ENCODE measurements around the gene KIR3DL2. TPM values are rescaled to one million over a fixed set of nuclear protein-coding genes. Genes with fewer than 3 reads are reported as not detected.
"Not testable (repeated sequence)": the region's sequence is repeated elsewhere in the genome, so short reads cannot be mapped to it uniquely, and the experiment has no call there.

The KIR3DL2 gene
- total RNA-seq, 1 donor from 2014 or later, result not detected

DNA sequence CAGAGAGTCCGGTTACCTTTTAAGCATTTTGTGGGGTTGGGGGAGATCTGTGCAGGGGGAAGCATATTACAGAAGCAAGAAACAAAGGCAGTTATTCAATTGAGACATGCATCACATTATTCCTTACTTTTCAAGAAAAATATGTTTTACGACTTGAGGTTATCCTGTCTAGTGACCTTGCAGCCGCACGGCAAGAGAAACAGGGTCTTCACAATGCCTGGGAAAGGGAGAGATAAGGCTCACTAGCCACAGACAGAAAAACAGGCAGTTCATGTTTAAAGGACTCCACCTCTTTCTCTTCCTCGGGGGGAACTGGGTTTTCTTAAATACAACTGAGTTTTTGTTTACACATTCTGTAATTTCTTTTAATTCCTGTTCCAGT lies 55.2 kb downstream of the KIR3DL2 start:
- Mint-ChIP-seq H3K27ac (ENCODE audit: unreplicated experiment) (no peak overlapping the region), H3K4me3 (ENCODE audit: unreplicated experiment) (no peak overlapping the region), H3K36me3 (ENCODE audit: low read depth, unreplicated experiment) (no peaks in the 10 kb centered on the region), H3K4me1 (ENCODE audit: unreplicated experiment) (no peaks in the 10 kb centered on the region), H3K27me3 (ENCODE audit: unreplicated experiment) (no peaks in the 10 kb centered on the region), H3K9me3 (ENCODE audit: unreplicated experiment) (no peaks in the 10 kb centered on the region)
- DNase-seq (ENCODE audit: low spot score), result no peak
- TF ChIP-seq, protein P1, sequence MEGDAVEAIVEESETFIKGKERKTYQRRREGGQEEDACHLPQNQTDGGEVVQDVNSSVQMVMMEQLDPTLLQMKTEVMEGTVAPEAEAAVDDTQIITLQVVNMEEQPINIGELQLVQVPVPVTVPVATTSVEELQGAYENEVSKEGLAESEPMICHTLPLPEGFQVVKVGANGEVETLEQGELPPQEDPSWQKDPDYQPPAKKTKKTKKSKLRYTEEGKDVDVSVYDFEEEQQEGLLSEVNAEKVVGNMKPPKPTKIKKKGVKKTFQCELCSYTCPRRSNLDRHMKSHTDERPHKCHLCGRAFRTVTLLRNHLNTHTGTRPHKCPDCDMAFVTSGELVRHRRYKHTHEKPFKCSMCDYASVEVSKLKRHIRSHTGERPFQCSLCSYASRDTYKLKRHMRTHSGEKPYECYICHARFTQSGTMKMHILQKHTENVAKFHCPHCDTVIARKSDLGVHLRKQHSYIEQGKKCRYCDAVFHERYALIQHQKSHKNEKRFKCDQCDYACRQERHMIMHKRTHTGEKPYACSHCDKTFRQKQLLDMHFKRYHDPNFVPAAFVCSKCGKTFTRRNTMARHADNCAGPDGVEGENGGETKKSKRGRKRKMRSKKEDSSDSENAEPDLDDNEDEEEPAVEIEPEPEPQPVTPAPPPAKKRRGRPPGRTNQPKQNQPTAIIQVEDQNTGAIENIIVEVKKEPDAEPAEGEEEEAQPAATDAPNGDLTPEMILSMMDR (IDR thresholded peaks at IDR 0.05; ENCODE audit: unreplicated experiment), result no peak

DNA sequence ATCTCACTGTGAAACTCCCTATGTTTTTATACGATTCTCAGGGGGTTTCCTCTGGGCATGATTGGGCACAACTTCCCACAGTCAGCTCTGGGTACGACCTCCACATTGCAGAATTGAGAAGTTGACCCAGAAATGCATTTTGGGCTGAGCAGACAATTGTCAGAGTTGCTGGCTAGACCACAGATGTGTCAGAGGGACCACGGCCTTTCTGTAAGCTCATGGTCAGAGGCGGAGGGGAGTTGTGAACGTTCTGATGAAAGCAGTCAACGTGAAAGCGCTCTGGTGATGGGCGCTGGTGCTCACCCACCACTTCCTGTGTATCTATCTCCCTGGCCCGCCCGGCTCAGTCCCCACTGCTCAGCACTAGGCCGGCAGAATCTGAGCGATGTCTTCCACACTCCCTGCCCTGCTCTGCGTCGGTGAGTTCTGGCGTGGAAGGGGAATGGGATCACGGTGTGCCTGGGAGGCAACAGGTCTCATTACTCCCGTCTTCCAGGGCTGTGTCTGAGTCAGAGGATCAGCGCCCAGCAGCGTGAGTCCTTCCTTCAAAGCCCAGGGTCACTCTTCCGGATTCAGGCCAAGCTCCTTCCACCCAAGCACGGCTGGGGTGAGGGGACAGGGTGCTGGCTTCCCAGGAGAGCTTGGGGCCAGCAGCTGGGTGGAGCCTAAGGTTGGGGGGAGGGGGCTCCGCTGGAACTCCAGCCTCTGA lies 55.7 kb downstream of the KIR3DL2 start, which contains the start of gene NCR1:
Gene NCR1, plus strand, starts transcription at position 346 of the 709 bp plus-strand sequence. Its CDS starts 40 bp downstream, at position 386.
- TF ChIP-seq, protein P1 (IDR thresholded peaks at IDR 0.05; ENCODE audit: unreplicated experiment), result no peak
- Mint-ChIP-seq H3K36me3 (ENCODE audit: low read depth, unreplicated experiment) (no peaks in the 10 kb centered on the region), H3K9me3 (ENCODE audit: unreplicated experiment) (no peaks in the 10 kb centered on the region), H3K27ac (ENCODE audit: unreplicated experiment) (no peak within 1 kb of the TSS), H3K4me1 (ENCODE audit: unreplicated experiment) (no peaks in the 10 kb centered on the region), H3K27me3 (ENCODE audit: unreplicated experiment) (no peaks in the 10 kb centered on the region), H3K4me3 (ENCODE audit: unreplicated experiment) (no peak within 1 kb of the TSS)
- DNase-seq (ENCODE audit: low spot score), result no peak

DNA sequence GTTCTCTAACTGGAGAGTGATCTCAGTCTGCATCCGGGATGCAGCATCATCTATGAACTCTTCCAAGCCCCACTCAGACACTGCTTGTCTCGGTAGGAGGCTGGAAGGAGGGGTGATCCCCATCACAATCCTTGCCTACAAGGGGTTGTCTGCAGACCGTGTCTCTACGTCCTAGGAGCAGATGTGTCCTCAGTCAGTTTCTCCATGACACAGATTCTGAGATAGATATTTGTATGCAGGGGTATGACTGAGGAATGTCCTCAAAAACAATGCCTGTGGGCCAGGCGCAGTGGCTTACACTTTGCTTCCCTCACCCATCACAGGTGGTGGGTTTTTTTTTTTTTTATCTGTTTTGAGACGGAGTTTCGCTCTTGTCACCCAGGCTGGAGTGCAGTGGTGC lies 56.6 kb downstream of the KIR3DL2 start:
- no peak overlapping the region for H3K27ac Mint-ChIP-seq (ENCODE audit: unreplicated experiment)
- TF ChIP-seq, protein P1 (IDR thresholded peaks at IDR 0.05; ENCODE audit: unreplicated experiment), result no peak
- H3K4me1 Mint-ChIP-seq (ENCODE audit: unreplicated experiment), result no peaks in the 10 kb centered on the region
- H3K9me3 Mint-ChIP-seq (ENCODE audit: unreplicated experiment), result no peaks in the 10 kb centered on the region
- no peak overlapping the region for H3K4me3 Mint-ChIP-seq (ENCODE audit: unreplicated experiment)
- no peak for DNase-seq (ENCODE audit: low spot score)
- no peaks in the 10 kb centered on the region for H3K27me3 Mint-ChIP-seq (ENCODE audit: unreplicated experiment)
- no peaks in the 10 kb centered on the region for H3K36me3 Mint-ChIP-seq (ENCODE audit: low read depth, unreplicated experiment)

DNA sequence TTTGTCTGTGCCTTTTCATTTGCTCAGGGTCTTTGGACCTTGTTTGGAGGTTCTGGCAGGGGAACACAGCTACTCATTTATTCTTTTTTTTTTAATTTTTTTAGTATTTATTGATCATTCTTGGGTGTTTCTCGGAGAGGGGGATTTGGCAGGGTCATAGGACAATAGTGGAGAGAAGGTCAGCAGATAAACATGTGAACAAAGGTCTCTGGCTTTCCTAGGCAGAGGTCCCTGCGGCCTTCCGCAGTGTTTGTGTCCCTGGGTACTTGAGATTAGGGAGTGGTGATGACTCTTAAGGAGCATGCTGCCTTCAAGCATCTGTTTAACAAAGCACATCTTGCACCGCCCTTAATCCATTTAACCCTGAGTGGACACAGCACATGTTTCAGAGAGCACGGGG lies 57.7 kb downstream of the KIR3DL2 start:
- H3K27me3 Mint-ChIP-seq (ENCODE audit: unreplicated experiment); H3K27ac Mint-ChIP-seq (ENCODE audit: unreplicated experiment); H3K36me3 Mint-ChIP-seq (ENCODE audit: low read depth, unreplicated experiment); H3K4me3 Mint-ChIP-seq (ENCODE audit: unreplicated experiment); DNase-seq (ENCODE audit: low spot score); H3K4me1 Mint-ChIP-seq (ENCODE audit: unreplicated experiment); H3K9me3 Mint-ChIP-seq (ENCODE audit: unreplicated experiment): not testable (repeated sequence)

Other genes with a start within 250 kb of the KIR3DL2 start
- gene LILRB1, start 220.0 kb upstream of the KIR3DL2 start, total RNA-seq (ENCODE audit: unreplicated experiment), result not detected
- not detected for gene LILRB4, start 187.5 kb upstream of the KIR3DL2 start, total RNA-seq (ENCODE audit: unreplicated experiment)
- not detected for gene KIR3DL3, start 126.0 kb upstream of the KIR3DL2 start, total RNA-seq (ENCODE audit: unreplicated experiment)
- not detected for gene KIR2DL3, start 111.9 kb upstream of the KIR3DL2 start, total RNA-seq (ENCODE audit: unreplicated experiment)
- not detected for gene KIR2DL1, start 80.7 kb upstream of the KIR3DL2 start, total RNA-seq (ENCODE audit: unreplicated experiment)
- not detected for gene KIR2DL4, start 46.8 kb upstream of the KIR3DL2 start, total RNA-seq (ENCODE audit: unreplicated experiment)
- gene KIR3DL1, start 34.0 kb upstream of the KIR3DL2 start, total RNA-seq (ENCODE audit: unreplicated experiment), result not detected
- gene KIR2DS4, start 17.8 kb upstream of the KIR3DL2 start, total RNA-seq (ENCODE audit: unreplicated experiment), result not detected
- gene FCAR, start 23.8 kb downstream of the KIR3DL2 start, total RNA-seq (ENCODE audit: unreplicated experiment), result not detected
- not detected for gene NCR1, start 55.7 kb downstream of the KIR3DL2 start, total RNA-seq (ENCODE audit: unreplicated experiment)
- 0.69 TPM for gene NLRP7, start 97.1 kb downstream of the KIR3DL2 start, total RNA-seq (ENCODE audit: unreplicated experiment)
- 0.31 TPM for gene NLRP2, start 115.9 kb downstream of the KIR3DL2 start, total RNA-seq (ENCODE audit: unreplicated experiment)
- 1.2 TPM for gene GP6, start 187.8 kb downstream of the KIR3DL2 start, total RNA-seq (ENCODE audit: unreplicated experiment)
- 13.5 TPM for gene RDH13, start 212.7 kb downstream of the KIR3DL2 start, total RNA-seq (ENCODE audit: unreplicated experiment)
- gene EPS8L1, start 225.4 kb downstream of the KIR3DL2 start, total RNA-seq (ENCODE audit: unreplicated experiment), result 24.6 TPM